Islet of Langerhans (tissue), 1 donor: ENCODE measurements around the gene TNFSF11.

Source experiments
- FAIRE-seq: peaks from one replicate; lab custom pipeline; 2011; peaks lifted over from hg19 to GRCh38; lab: Jason Lieb, UNC

Gene TNFSF11

DNA sequence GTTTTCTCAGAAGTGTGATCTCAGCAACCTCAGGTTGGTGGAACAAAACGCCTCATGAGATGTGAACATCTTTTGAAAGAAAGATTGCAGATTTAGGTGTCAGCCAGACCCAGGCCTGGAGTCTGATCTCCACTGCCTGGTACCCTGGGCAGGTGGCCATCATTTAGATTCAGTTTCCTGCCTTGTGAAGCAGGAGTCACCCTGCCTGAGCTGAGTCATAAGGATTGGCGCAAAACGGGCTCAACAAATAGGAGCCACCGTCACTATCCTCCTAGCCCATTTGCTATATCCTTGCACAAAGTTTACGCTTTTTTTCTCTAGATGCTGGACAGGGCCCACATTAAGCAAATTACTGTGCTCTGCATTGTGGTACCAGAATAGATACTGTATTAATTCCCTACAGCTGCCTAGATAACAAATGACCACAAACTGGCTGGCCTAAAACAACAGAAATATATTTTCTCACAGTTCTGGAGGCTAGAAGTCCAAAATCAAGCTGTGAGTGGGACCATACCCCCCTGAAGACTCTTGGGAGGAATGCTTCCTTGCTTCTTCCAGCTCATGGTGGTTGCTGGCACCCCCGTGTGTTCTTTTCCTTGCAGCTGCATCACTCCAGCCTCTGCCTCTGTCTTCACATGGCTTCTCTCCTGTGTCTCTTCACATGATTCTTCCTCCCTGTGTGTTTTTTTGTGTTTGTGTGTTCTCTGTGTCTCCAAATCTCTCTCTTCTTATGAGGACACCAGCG lies 38.2 kb downstream of the TNFSF11 start:
- FAIRE-seq = no peak

DNA sequence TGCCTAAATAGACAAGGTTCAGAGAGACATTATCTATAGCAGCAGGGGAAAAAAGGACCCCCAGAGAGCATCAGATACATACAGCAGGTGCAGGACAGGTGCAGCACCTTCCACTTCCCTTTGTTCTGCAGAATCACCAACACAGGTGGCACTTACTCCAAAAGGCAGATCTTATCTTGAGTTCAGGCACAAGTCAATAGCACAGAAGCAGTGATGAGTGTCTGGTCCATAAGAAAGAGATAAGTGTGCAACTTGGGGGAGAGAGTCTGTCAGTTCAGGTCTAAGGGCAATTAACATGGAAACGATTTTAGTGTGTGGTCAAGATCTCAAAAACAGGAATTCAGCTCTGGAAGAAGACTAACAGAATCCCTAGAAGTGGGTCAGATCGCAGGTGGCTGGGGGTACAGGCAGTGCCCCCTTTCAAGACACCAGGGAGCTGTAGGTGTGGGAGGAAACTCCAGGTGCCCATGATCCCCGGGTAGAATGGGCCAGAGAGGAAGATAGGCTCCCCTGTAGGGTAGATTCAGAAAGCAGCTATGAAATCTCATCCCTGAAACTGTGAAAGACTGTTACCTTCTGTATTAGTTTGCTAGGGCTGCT lies 40.6 kb downstream of the TNFSF11 start:
- no peak for FAIRE-seq

DNA sequence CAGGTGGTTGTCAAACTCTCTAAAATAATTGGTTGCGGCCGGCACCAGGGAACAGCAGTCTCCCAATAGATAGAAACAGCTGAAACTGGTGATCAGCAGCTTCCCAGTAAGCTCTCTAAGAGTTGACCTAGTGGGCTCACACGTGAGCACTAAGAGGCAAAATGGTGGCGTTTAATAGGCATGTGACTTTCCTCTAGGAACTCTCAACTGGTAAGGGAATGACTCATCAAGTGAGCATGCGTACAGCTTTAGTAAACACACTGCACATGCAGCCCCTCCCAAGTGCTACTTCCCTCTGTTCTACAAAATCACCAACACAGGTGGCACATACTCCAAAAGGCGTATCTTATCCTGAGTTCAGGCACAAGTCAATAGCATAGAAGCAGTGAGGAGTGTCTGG lies 41.7 kb downstream of the TNFSF11 start:
- no peak for FAIRE-seq

DNA sequence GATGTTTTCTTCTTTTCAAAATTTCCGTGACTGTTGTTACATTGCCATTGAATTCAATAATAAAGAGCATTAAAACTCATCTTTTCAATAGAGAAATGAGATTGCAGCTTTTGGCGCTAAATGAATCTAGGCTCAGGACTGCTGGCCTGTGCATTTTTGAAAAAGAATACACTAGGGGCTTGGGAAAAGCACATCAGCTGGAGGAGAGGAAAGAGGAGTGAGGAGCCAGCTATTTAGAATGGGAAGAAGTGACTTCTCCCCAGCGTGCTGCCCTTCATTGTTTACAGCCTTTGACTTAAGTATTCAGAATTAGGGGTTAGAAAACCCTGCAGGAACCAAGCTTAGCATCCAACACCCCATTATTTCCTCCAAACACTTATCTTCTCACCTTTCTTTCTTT lies 43.3 kb downstream of the TNFSF11 start:
- no peak for FAIRE-seq

GRCh38 chr13:42623916-42624315 lies 50.0 kb downstream of the TNFSF11 start:
- no peak for FAIRE-seq

- no peak for FAIRE-seq
Observed at GRCh38 chr13:42625611-42626010, 51.7 kb downstream of the TNFSF11 start.

DNA sequence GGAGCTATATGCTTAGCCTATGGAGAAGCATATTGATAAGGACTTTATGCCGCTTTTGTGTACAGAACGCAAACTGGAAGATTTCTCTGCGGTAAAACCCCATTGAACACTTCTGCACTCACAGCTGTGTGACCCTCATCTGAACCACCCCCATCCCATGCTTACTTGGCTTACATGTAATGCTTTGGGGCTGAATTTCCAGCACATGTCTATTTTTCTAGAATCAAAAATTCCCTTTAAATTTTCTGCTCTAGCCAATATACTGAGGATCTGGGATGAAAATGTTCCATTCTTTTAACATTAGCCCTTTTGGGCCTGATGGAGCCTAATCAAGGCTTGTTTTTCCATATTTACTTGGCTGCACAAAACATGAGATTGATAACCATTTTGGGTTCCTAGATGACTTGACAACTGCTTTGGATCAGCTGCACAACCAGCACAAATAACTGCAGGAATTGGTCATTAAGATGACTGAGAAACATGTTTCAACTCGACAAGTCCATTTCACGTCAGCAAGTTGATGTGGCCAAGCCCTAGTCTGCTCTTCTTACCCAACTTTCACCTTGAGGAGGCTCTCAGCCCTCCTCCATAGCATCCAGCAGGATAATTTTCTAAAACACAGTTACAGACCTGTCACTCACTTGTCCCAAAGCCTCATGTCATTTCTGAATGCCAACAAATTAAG lies 52.4 kb downstream of the TNFSF11 start:
- no peak for FAIRE-seq

GRCh38 chr13:42628666-42629065 lies 54.7 kb downstream of the TNFSF11 start:
- no peak for FAIRE-seq

GRCh38 chr13:42631181-42631580 lies 57.2 kb downstream of the TNFSF11 start:
- no peak for FAIRE-seq

- FAIRE-seq = no peak
Observed at GRCh38 chr13:42633495-42633894, 59.5 kb downstream of the TNFSF11 start.

DNA sequence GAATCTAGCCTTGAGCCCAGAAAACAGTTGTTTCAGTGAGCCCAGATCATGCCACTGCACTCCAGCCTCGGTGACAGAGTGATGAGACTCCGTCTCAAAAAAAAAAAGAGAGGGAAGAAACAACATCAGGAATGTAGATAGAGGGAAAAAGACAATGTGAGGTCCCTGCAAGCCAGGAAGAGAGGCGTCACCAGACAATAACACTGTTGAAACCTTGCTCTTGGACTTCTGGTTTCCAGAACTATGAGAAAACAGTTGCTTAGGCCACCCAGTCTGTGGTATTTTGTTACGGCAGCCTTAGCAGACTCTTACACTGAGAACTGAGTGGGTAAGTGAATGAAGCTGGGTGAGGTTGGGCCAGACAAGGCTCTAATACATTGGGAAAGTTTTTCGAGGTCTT lies 64.1 kb downstream of the TNFSF11 start:
- FAIRE-seq = no peak

- no peak for FAIRE-seq
Observed at GRCh38 chr13:42638886-42639285, 64.9 kb downstream of the TNFSF11 start.

- no peak for FAIRE-seq
Observed at GRCh38 chr13:42643076-42643475, 69.1 kb downstream of the TNFSF11 start.

- FAIRE-seq = no peak
Observed at GRCh38 chr13:42644841-42645240, 70.9 kb downstream of the TNFSF11 start.

DNA sequence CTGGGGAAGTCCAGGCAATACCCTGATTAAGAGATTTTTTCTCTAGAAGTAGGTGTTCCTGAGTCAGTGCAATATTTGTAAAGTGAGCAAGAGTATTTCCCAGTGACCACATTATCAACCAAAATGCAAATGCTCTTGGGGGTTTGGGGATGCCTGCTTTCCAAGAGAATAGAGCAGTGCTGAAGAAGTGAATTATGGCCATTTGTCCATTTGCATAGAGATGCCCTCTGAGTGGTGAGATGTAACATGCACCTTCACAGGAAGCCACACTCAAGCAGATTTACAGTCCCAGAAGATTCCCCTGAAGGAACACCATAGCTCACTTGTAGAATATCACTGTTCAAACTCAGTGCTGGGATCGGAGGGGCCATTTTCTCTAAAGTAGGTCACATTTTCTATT lies 71.8 kb downstream of the TNFSF11 start:
- no peak for FAIRE-seq

DNA sequence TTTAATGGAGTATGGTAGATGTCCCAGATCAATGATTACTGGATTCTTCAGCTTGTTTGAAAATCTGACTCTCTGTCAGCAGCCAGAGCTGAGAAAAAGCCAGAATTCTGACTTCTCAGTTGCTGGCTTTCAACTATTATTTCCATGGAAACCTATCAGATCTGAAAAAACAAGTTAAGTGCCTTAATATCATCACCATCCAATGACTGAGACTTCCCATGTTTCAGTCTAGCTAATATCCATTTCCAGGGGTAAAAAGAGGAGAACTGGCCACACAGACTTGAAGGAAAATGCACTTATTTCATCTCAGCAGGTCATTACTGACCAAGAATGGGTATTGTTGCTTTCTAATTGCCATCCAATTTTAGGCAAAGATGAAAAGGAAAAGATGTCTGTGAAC lies 75.2 kb downstream of the TNFSF11 start:
- no peak for FAIRE-seq

DNA sequence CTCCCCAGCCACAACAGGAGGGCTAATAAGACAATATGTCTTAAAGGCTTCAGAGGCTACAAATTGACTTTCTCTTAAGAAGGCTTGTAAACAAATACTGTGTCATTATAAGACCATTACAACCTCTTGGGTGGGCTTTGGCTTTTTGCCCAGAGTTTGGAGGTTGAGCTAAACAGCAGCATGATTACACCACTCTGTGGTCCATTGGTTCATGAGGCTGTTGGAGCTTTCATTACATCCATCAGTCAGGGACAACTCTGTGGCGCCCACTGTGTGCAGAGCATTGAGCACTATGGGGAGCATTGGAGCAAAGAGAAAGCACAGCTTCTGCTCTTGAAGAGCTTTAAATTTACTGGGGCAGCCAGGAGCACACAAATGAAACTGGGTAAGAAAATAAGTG lies 75.9 kb downstream of the TNFSF11 start:
- FAIRE-seq = no peak

GRCh38 chr13:42650506-42650905 lies 76.6 kb downstream of the TNFSF11 start:
- no peak for FAIRE-seq

DNA sequence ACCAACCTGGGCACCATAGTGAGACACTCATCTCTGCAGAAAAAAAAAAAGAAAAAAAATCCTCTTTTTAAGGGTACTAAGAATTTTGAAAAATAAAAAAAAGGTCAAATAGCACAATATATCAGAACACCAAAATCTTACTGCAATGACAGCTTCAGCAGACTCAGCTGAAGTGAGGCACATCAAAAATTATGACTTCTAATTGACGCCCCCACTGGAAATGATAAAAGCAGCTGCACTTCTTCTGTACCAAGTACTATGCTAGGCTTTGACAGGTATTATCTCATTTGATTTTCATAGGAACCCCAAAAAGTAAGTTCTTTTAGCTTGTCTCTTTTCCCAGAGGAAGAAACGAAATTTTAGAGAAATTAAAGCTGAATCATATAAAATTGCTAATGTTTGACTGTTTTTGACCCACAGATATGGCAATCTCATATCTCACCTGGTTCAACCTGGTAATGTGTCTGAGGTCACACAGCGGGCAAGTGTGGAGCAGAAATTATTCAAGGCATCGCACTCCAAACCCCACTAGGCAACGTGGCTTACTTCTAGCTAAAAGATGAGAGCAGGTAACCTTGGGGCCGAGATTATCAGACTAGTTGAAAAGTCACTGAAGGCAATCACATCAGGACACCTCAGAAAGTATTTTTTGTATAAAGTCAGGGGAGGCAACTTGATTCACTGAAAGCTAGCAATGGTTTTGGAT lies 78.1 kb downstream of the TNFSF11 start:
- FAIRE-seq = no peak

DNA sequence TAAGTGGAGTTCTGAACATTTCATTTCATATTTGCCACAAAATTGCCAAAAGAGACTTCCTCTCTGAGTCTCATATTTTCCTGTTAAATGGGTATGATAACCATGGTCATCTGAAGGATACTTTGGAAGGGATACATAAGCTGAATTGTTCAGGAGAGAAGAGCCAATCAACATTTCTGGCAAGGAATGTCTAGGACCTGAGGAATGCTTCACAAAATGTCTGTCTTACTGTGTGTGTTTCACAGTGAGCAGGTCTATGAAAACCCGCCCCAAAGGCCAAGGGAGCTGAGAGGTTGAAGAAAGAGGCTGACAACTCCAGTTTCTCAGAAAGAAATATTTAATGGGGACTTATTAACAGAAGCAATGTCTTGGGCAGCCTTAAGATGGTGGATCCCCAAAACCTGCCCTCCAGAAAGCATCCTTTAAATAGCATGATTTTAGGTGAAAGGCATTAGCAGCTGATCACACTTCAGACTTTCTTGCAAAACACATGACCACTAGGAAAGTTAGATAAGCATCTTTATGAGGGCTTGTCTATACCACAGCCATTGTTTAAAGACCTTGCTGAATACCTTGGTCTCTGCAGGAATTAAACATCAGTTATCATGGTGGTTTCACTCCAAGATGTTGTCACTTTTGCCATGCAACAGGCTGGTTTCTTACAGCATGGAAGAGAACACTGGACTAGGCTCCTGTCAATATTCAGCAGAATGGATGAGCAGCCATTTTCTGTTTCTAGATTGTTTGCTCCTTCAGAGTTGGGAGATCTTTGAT lies 78.9 kb downstream of the TNFSF11 start:
- FAIRE-seq = no peak

- no peak for FAIRE-seq
Observed at GRCh38 chr13:42653679-42654078, 79.7 kb downstream of the TNFSF11 start.

DNA sequence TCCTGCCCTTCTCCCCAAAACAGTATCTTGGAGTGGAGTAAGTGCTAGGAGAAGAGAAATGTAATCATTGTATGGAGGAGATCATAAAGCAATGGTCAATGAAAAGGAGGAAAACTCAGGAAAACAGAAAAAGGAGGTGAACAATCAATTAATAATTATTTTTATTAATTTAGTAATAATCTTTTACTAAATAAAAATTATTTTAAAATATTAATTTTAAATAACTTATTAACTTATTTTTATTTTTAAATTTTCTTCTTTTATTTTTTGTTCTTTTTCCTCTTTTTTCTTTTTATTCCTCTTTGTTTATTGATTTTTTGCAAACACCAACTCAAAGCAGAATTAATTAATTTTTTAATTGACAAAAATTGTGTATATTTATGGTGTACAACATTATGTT lies 80.3 kb downstream of the TNFSF11 start:
- no peak for FAIRE-seq
